Bronchial epithelial cell (primary cell): ENCODE results near the gene FNBP1. TPM values are rescaled to one million over a fixed set of nuclear protein-coding genes. Genes with fewer than 3 reads are reported as not detected.
"Not testable (repeated sequence)": the region's sequence is repeated elsewhere in the genome, so short reads cannot be mapped to it uniquely, and the experiment has no call there.

Experiments used
- DNase-seq: peaks from one replicate; pipeline ENCODE4 v3.0.0-alpha.2; 2010; ENCODE audit warnings: low read depth
- FAIRE-seq: peaks from 2 replicates; lab custom pipeline; 2011; peaks lifted over from hg19 to GRCh38; lab: Jason Lieb, UNC
- H3K27me3 ChIP-seq: 2 replicates; pipeline ENCODE4 v1.5.1; 2011; ENCODE audit warnings: low read length; ENCODE audit not compliant: control insufficient read depth, insufficient read depth
- H3K36me3 ChIP-seq: 2 replicates; pipeline ENCODE4 v1.5.1; 2011; ENCODE audit warnings: low read length; ENCODE audit not compliant: control insufficient read depth, insufficient read depth
- H3K4me3 ChIP-seq: 2 replicates; pipeline ENCODE4 v1.5.1; 2011; ENCODE audit warnings: mild to moderate bottlenecking, low read depth, low read length, control low read depth
- total RNA-seq: library from RNA; depleted of rRNA; stranded (reverse); fragments of >200 nt; gene quantifications from 2 replicates; pipeline ENCODE4 v1.2.1, GENCODE V29; 2014
- TF ChIP-seq, protein P1 (sequence below): IDR thresholded peaks from 2 replicates; pipeline ENCODE4 v1.5.1; 2011; ENCODE audit warnings: mild to moderate bottlenecking, moderate library complexity, low read length, control low read depth, inconsistent platforms; ENCODE audit not compliant: insufficient read depth, severe bottlenecking

The FNBP1 gene
- total RNA-seq, 1 donor from 2014 or later, result 13.4 TPM

DNA sequence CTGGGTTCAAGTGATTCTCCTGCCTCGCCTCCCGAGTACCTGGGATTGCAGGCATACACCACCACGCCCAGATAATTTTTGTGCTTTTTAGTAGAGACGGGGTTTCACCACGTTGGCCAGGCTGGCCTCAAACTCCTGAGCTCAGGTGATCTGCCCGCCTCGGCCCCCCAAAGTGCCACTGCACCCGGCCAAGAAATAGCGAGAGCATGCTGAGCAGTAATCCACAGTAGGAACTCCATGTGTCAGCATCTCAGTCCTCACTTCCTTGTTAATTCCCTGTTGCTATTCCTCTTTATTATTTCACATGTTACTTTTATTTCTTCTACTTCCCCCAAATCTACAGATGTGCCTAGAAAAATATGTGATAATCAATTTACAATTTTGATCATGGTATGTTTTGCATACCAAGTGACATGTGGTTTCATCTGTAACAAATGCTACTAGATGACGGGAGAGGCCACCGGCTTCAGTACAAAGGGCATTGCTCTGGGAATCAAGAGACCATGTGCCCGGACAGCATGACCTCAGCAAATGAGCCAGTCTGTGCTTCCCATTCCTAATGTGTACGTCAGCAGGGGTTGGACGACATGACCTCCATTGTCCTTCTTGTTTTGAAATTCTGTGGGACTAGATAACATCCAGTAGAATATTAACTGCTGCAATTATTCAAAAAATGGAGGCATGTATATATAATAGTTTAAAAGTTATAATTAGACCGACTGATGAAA is 61.6 kb downstream of the FNBP1 start:
- TF ChIP-seq, protein P1, sequence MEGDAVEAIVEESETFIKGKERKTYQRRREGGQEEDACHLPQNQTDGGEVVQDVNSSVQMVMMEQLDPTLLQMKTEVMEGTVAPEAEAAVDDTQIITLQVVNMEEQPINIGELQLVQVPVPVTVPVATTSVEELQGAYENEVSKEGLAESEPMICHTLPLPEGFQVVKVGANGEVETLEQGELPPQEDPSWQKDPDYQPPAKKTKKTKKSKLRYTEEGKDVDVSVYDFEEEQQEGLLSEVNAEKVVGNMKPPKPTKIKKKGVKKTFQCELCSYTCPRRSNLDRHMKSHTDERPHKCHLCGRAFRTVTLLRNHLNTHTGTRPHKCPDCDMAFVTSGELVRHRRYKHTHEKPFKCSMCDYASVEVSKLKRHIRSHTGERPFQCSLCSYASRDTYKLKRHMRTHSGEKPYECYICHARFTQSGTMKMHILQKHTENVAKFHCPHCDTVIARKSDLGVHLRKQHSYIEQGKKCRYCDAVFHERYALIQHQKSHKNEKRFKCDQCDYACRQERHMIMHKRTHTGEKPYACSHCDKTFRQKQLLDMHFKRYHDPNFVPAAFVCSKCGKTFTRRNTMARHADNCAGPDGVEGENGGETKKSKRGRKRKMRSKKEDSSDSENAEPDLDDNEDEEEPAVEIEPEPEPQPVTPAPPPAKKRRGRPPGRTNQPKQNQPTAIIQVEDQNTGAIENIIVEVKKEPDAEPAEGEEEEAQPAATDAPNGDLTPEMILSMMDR, result no peak
- no peak for DNase-seq
- Histone ChIP-seq H3K36me3 (no peaks in the 10 kb centered on the region), H3K4me3 (no peak overlapping the region), H3K27me3 (no peaks in the 10 kb centered on the region)
- no peak for FAIRE-seq

DNA sequence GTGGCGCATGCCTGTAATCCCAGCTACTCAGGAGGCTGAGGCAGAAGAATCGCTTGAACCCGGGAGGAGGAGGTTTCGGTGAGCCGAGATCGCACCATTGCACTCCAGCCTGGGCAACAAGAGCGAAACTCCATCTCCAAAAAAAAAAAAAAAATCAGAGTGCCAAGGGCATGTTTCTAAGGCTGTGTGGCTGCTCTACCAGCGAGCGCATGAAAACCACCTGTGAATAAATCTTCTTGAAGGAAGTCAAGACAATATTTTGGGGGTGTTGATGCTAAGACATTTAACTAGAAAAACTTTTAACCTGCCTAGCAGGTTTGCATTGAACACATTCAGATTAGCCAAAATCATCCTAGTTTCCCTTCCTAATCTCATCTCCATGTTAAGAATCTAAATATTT is 62.8 kb downstream of the FNBP1 start:
- H3K36me3 ChIP-seq, H3K27me3 ChIP-seq, H3K4me3 ChIP-seq, FAIRE-seq, DNase-seq: not testable (repeated sequence)

DNA sequence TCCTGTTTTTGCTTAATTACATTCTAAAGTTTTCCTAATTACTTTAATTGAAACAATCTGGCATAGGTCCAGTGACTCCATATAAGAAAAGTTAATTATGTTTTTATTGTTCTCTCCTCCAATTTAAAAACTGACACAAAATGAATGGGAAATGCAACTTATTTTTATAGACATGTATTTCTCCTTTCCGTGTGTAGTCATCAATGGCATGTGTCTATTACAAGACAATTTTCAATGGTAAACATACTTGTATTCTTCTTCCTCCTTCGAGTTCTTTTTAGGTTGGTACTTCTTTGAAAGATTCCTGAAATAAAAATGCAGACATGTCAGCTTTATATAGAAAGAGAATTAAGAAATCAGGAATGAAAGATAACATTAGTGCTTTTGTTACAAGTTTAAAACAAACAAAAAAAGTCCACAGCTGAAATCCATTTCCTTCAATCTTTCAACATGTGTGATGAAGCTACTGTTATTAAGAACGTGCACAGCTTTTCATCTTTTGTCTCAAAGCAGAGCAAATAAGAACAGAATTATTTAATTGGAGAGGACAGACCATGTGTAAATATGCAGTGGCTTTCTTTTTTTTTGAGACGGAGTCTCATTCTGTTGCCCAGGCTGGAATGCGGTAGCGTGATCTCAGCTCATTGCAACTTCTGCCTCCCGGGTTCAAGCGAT is 63.8 kb downstream of the FNBP1 start:
- FAIRE-seq, result no peak
- no peaks in the 10 kb centered on the region for H3K36me3 ChIP-seq
- no peak overlapping the region for H3K4me3 ChIP-seq
- TF ChIP-seq, protein P1, result no peak
- H3K27me3 ChIP-seq, result no peaks in the 10 kb centered on the region
- no peak for DNase-seq

DNA sequence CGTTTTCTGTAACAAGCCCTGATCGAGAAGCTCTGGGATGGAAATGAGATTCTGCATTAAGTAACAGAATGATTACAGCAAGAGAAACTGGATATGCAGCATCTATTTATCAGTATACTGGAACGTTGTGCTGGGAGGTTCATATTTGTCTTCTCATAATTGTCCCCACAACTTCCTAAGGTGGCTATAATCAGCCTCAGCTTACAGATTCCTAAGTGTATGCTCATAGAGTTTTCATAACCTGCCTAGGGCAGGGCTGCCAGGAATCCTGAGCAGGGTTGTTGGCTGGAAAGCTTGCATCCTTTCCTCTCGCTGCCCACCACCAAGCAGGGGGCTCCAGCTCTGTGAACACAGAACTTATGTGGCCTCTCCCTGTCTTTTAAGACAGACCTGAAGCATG is 70.2 kb downstream of the FNBP1 start:
- H3K36me3 ChIP-seq, result no peaks in the 10 kb centered on the region
- FAIRE-seq, result no peak

DNA sequence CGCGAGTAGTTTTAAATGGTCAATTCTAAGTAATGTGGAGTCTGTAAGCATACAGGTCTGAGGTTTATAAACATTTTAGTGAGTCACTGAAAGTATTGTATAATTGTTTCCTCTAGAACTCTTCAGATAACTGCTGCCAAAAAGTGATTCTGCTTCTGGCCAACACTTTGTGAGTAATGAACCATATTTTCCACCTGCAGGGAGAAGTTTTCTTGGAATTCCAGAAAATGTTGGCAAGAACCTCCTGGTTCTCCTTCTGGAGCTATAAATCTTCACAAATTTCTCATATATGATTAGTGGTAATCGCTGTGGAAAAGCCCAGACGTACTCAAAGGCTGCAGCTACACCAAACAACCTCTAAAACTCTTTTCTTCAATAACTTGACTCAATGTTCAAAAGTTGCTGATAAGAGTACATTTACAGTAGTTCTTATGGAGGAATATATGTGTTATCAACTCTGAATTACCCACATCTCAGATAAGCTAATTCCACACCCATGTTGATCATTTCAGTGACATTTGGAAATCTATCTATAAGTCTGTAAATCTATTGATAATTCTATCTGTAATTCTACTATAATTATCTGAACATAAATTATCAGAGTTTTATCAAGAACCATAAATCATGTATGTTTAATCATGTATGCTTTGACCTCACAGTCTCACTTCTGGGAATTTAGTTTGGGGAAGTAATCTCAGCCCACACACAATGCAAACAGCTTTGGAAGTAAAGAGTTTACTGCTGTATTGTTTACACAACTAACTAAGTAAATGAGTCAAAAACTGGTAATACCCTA is 74.1 kb downstream of the FNBP1 start:
- H3K36me3 ChIP-seq, result no peaks in the 10 kb centered on the region
- H3K27me3 ChIP-seq, result no peaks in the 10 kb centered on the region
- TF ChIP-seq, protein P1, result no peak
- DNase-seq (peak; percentile 81), FAIRE-seq (no peak)
- H3K4me3 ChIP-seq, result no peak overlapping the region

More for the DNA sequence above, 70.2 kb downstream of the FNBP1 start:
- TF ChIP-seq, protein P1, result no peak
- no peak for DNase-seq
- H3K27me3 ChIP-seq, result no peaks in the 10 kb centered on the region
- no peak overlapping the region for H3K4me3 ChIP-seq
